Measurements from ENCODE around the gene ZC3H4. TPM values are rescaled to one million over a fixed set of nuclear protein-coding genes. Genes with fewer than 3 reads are reported as not detected.

Gene ZC3H4
- total and polyA plus RNA-seq, 7 donors = 5.4 to 25.3 (median 20.4) TPM

GRCh38 chr19:47134545-47134944 is 21.0 kb upstream of the ZC3H4 start:
- no peak overlapping the region for H3K4me3 ChIP-seq
- peaks cover 0 to 57% (median 43%) of the 10 kb centered on the region in 4 donors for H3K4me1 ChIP-seq
- H3K9me3 ChIP-seq = no peaks in the 10 kb centered on the region
- peak overlapping the region in 3 of 4 donors; percentile 42 to 92 (median 54) for H3K27ac ChIP-seq
- H3K27me3 ChIP-seq = no peaks in the 10 kb centered on the region
- intact Hi-C loops (cut with DNase I) = loop anchor here (5.0 kb wide), 1 partner anchor 108 kb away; no protein-coding TSS in a partner anchor
- no peak for DNase-seq
- 38 to 65% methylated on average over 2 of the region's 2 CpGs for WGBS, 2 donors
- no peak for TF ChIP-seq POLR2AphosphoS5 (IDR thresholded peaks at IDR 0.05)
- H3K36me3 ChIP-seq = no peaks in the 10 kb centered on the region

- DNase-seq = no peak
- no peak for TF ChIP-seq POLR2A (IDR thresholded peaks at IDR 0.05)
- TF ChIP-seq EP300 (IDR thresholded peaks at IDR 0.05) = no peak
- TF ChIP-seq POLR2AphosphoS5 (IDR thresholded peaks at IDR 0.05) = no peak
- no peak for TF ChIP-seq CTCF (IDR thresholded peaks at IDR 0.05)
- no peaks in the 10 kb centered on the region for H3K27me3 ChIP-seq
- H3K4me1 ChIP-seq = peaks cover 0 to 57% (median 43%) of the 10 kb centered on the region in 4 donors
- H3K9me3 ChIP-seq = no peaks in the 10 kb centered on the region
- WGBS, 2 donors = 91 to 94% methylated on average over 11 of the region's 11 CpGs
- intact Hi-C loops (cut with DNase I) = loop anchor here (5.0 kb wide), 1 partner anchor 109 kb away; no protein-coding TSS in a partner anchor
- H3K36me3 ChIP-seq = no peaks in the 10 kb centered on the region
- H3K27ac ChIP-seq = peak overlapping the region in 3 of 4 donors; percentile 13 to 98 (median 92)
- H3K4me3 ChIP-seq = no peak overlapping the region
Measured at GRCh38 chr19:47133021-47133471, 19.5 kb upstream of the ZC3H4 start.

- Histone ChIP-seq H3K27ac (peak overlapping the region in 3 of 4 donors; percentile 92 to 98 (median 96)), H3K27me3 (no peaks in the 10 kb centered on the region), H3K4me1 (peaks cover 0 to 57% (median 43%) of the 10 kb centered on the region in 4 donors), H3K36me3 (no peaks in the 10 kb centered on the region), H3K4me3 (peak overlapping the region in 3 of 4 donors; percentile 71 to 91 (median 86)), H3K9me3 (no peaks in the 10 kb centered on the region)
- intact Hi-C loops (cut with DNase I) = loop anchor here (5.0 kb wide), 1 partner anchor 110 kb away; no protein-coding TSS in a partner anchor
- DNase-seq = no peak
- 89 to 94% methylated on average over 7 of the region's 7 CpGs for WGBS, 2 donors
- TF ChIP-seq CTCF (IDR thresholded peaks at IDR 0.05) (no peak), POLR2AphosphoS5 (IDR thresholded peaks at IDR 0.05) (no peak), EP300 (IDR thresholded peaks at IDR 0.05) (no peak), POLR2A (IDR thresholded peaks at IDR 0.05) (no peak)
Measured at GRCh38 chr19:47132194-47132852, 18.7 kb upstream of the ZC3H4 start.

GRCh38 chr19:47130589-47131227 is 17.1 kb upstream of the ZC3H4 start, which contains the start of gene SAE1:
SAE1 (plus strand) TSS chr19:47130835; CDS start chr19:47130931, 96 bp downstream.
- intact Hi-C loops (cut with DNase I) = loop anchor here (1.0 to 5.0 kb wide), 2 partner anchors 17 to 112 kb away; partner anchors contain the start of gene ZC3H4
- H3K27me3 ChIP-seq = no peaks in the 10 kb centered on the region
- no peaks in the 10 kb centered on the region for H3K9me3 ChIP-seq
- TF ChIP-seq POLR2A (IDR thresholded peaks at IDR 0.05) (peak; percentile 75 to 84), CTCF (IDR thresholded peaks at IDR 0.05) (peak in 3 of 4 experiments; percentile 17 to 50 (median 36)), POLR2AphosphoS5 (IDR thresholded peaks at IDR 0.05) (peak; percentile 93 to 97 (median 96)), EP300 (IDR thresholded peaks at IDR 0.05) (peak in 1 of 4 donors; percentile 67)
- no peaks in the 10 kb centered on the region for H3K36me3 ChIP-seq
- peaks cover 0 to 44% (median 41%) of the 10 kb centered on the region in 4 donors for H3K4me1 ChIP-seq
- H3K4me3 ChIP-seq = peak within 1 kb of the TSS; percentile 71 to 91 (median 81)
- peak within 1 kb of the TSS; percentile 92 to 98 (median 96) for H3K27ac ChIP-seq
- peak; percentile 98 for DNase-seq
- WGBS, 2 donors = 0 to 1% methylated on average over 51 of the region's 51 CpGs

All from sigmoid colon (tissue), 7 donors.